ENCODE measurements around the gene SEL1L2.

The SEL1L2 gene

DNA sequence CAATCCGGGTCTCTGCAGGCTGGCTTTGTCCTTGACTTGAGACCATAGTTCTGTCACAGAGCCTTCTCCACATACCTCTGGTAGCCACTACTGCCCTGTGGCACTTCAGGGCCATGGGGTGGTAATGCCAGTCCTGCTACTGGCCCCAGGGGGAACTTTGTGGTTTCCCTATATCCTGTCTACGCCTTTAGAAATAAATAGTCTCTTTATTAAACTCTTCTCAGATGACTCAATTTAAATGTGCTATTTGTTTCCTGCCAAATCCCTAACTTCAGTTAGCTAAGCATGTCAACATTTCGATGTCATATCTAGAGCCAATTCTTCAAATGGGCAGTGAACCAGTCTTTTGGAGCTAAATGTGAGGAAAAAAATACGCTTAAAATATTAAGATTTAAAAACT is 60.1 kb downstream of the SEL1L2 start:
- no peaks in the 10 kb centered on the region for H3K36me3 ChIP-seq (ENCODE audit: control insufficient read depth, insufficient read depth, low read length)
- no peaks in the 10 kb centered on the region for H3K4me1 ChIP-seq (ENCODE audit: control insufficient read depth, insufficient read depth, low read length, poor library complexity, severe bottlenecking)
- no peaks in the 10 kb centered on the region for H3K9me3 ChIP-seq (ENCODE audit: control insufficient read depth, low read length)
- no peak overlapping the region for H3K4me3 ChIP-seq (ENCODE audit: extremely low read depth, insufficient read depth, low read length, poor library complexity, severe bottlenecking)
- no peak overlapping the region for H3K27ac ChIP-seq (ENCODE audit: low read depth, low read length, severe bottlenecking)
- WGBS, 2 experiments (ENCODE audit: insufficient coverage in 2 of 2), result 0 to 41% methylated on average over 1 to 2 of the region's 4 CpGs

DNA sequence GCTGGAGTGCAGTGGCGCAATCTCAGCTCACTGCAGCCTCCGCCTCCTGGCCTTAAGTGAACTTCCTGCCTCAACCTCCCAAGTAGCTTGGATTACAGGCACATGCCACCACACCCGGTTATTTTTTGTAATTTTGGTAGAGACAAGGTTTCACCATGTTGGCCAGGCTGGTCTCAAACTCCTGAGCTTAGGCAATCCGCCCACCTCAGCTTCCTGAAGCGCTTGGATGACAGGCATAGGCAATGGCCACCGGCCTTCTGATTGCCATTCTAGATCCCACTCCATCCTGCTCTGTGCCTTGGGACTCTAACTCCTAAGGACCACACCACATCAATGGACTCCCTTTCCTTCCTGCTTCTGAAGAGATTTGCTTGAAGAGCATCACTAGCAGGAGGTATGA is 60.6 kb downstream of the SEL1L2 start:
- WGBS, 2 experiments (ENCODE audit: insufficient coverage in 2 of 2), result 96 to 100% methylated on average over 2 to 6 of the region's 6 CpGs
- Histone ChIP-seq H3K9me3 (ENCODE audit: control insufficient read depth, low read length) (no peaks in the 10 kb centered on the region), H3K4me3 (ENCODE audit: extremely low read depth, insufficient read depth, low read length, poor library complexity, severe bottlenecking) (no peak overlapping the region), H3K36me3 (ENCODE audit: control insufficient read depth, insufficient read depth, low read length) (no peaks in the 10 kb centered on the region), H3K4me1 (ENCODE audit: control insufficient read depth, insufficient read depth, low read length, poor library complexity, severe bottlenecking) (no peaks in the 10 kb centered on the region), H3K27ac (ENCODE audit: low read depth, low read length, severe bottlenecking) (no peak overlapping the region)

DNA sequence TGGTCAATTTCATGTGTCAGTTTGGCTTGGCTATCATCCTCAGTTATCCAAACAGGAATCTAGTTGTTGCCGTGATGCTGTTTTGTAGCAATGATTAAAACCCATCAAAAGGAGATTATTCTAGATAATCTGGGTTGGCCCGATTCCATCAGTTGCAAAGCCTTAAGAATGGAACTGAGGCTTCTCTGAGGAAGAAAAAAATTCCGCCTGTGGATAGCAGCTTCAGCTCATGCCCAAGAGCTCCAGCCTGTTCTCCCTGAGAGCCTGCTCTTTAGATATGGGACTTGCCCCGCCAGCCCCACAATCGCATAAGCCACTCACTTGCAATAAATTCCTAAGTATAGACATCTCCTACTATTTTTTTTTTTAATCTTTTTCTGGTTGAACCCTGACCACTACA is 61.5 kb downstream of the SEL1L2 start:
- Histone ChIP-seq H3K36me3 (ENCODE audit: control insufficient read depth, insufficient read depth, low read length) (no peaks in the 10 kb centered on the region), H3K9me3 (ENCODE audit: control insufficient read depth, low read length) (no peaks in the 10 kb centered on the region)
- 93 to 95% methylated on average over 4 of the region's 5 CpGs for WGBS, 2 experiments (ENCODE audit: insufficient coverage in 2 of 2)

DNA sequence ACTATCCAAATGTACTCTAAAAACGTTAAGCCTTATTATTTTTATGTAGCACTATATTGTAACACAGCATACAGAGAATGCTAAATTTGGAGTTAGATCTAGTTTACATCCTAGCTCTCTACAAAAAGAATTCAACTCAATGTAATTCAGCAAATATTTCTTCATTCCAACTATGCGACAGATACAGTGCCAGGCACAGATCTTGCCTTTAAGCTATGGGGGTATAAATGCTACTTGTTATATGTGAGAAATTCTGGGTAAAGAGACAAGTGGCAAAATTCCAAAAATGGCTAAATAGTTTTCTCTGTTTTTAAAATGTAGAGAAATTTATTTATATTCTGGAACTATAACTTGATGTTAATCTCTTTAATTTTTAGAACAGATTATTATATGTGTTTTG is 63.2 kb downstream of the SEL1L2 start:
- H3K4me1 ChIP-seq (ENCODE audit: control insufficient read depth, insufficient read depth, low read length, poor library complexity, severe bottlenecking), result no peaks in the 10 kb centered on the region

More for the DNA sequence above, 61.5 kb downstream of the SEL1L2 start:
- no peaks in the 10 kb centered on the region for H3K4me1 ChIP-seq (ENCODE audit: control insufficient read depth, insufficient read depth, low read length, poor library complexity, severe bottlenecking)
- no peak overlapping the region for H3K4me3 ChIP-seq (ENCODE audit: extremely low read depth, insufficient read depth, low read length, poor library complexity, severe bottlenecking)
- no peak overlapping the region for H3K27ac ChIP-seq (ENCODE audit: low read depth, low read length, severe bottlenecking)

DNA sequence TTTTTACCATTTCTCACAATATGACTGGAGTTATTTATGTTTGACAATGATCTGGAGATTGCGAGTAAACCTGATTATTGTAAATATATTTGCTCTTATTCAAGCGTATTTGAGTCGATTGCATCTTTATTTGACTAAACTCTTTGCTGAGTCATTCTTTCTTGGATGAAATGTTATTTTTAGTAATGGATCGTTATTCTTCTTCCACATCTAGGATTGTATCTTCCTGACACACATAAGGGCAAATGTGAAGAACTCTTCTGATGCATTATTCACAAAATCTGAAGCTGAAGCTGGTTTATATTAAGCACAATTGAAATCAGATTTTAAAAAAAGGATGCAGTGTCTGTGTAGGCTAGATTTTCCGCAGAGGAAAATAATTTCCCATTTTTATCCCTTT is 68.2 kb downstream of the SEL1L2 start:
- H3K36me3 ChIP-seq (ENCODE audit: control insufficient read depth, insufficient read depth, low read length), result no peaks in the 10 kb centered on the region
- 80 to 92% methylated on average over 1 to 2 of the region's 5 CpGs for WGBS, 2 experiments (ENCODE audit: insufficient coverage in 2 of 2)
- H3K9me3 ChIP-seq (ENCODE audit: control insufficient read depth, low read length), result no peaks in the 10 kb centered on the region
- H3K4me1 ChIP-seq (ENCODE audit: control insufficient read depth, insufficient read depth, low read length, poor library complexity, severe bottlenecking), result no peaks in the 10 kb centered on the region
- no peak overlapping the region for H3K27ac ChIP-seq (ENCODE audit: low read depth, low read length, severe bottlenecking)
- no peak overlapping the region for H3K4me3 ChIP-seq (ENCODE audit: extremely low read depth, insufficient read depth, low read length, poor library complexity, severe bottlenecking)

More for the DNA sequence above, 63.2 kb downstream of the SEL1L2 start:
- WGBS, 2 experiments (ENCODE audit: insufficient coverage in 2 of 2), result no CpG with 5 or more reads among the region's 2 CpGs
- Histone ChIP-seq H3K4me3 (ENCODE audit: extremely low read depth, insufficient read depth, low read length, poor library complexity, severe bottlenecking) (no peak overlapping the region), H3K27ac (ENCODE audit: low read depth, low read length, severe bottlenecking) (no peak overlapping the region), H3K36me3 (ENCODE audit: control insufficient read depth, insufficient read depth, low read length) (no peaks in the 10 kb centered on the region), H3K9me3 (ENCODE audit: control insufficient read depth, low read length) (no peaks in the 10 kb centered on the region)

DNA sequence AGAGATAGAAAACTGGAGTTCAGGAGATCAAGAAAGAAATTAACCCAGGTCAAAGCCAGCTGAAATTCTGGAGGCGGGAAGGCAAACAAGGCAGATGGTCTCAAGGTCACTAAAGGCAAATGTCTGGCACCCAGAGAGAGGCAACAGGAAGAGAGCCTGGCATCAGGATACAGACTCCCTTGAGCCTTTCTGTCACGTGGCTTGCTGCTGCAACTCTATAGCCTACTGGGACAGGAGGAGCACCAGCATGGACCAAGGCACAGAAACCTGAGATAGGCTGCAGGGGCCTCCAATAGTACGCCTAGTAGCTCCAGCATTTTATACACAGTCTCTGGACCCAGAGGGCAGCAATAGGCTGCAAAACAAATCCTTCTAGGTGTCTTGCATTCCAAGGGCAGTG is 75.1 kb downstream of the SEL1L2 start:
- no peak overlapping the region for H3K27ac ChIP-seq (ENCODE audit: low read depth, low read length, severe bottlenecking)
- H3K36me3 ChIP-seq (ENCODE audit: control insufficient read depth, insufficient read depth, low read length), result no peaks in the 10 kb centered on the region
- 83 to 93% methylated on average over 3 of the region's 3 CpGs for WGBS, 2 experiments (ENCODE audit: insufficient coverage in 2 of 2)
- H3K9me3 ChIP-seq (ENCODE audit: control insufficient read depth, low read length), result no peaks in the 10 kb centered on the region
- H3K4me3 ChIP-seq (ENCODE audit: extremely low read depth, insufficient read depth, low read length, poor library complexity, severe bottlenecking), result no peak overlapping the region
- H3K4me1 ChIP-seq (ENCODE audit: control insufficient read depth, insufficient read depth, low read length, poor library complexity, severe bottlenecking), result no peaks in the 10 kb centered on the region

DNA sequence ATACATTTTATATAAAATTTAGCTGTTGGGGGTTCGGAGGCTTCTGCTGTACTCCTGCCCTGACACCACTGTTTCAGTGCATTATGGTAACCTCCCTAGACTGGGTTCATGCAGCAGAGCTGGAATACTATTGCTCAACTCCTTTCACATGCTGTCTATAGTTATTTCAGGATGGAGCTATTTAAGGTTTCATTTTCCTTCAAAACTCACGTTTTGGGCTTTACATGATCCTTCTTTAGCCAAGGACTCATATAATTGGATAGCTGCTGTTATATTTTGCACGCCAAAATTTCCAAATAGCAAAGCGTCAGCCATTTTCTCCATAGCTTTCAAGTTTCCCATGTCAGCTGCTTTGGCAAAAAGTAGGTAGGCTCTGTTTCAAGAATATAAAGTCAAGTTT is 76.8 kb downstream of the SEL1L2 start:
- Histone ChIP-seq H3K4me1 (ENCODE audit: control insufficient read depth, insufficient read depth, low read length, poor library complexity, severe bottlenecking) (no peaks in the 10 kb centered on the region), H3K9me3 (ENCODE audit: control insufficient read depth, low read length) (no peaks in the 10 kb centered on the region), H3K36me3 (ENCODE audit: control insufficient read depth, insufficient read depth, low read length) (no peaks in the 10 kb centered on the region), H3K4me3 (ENCODE audit: extremely low read depth, insufficient read depth, low read length, poor library complexity, severe bottlenecking) (no peak overlapping the region), H3K27ac (ENCODE audit: low read depth, low read length, severe bottlenecking) (no peak overlapping the region)
- WGBS, 2 experiments (ENCODE audit: insufficient coverage in 2 of 2), result no CpG with 5 or more reads among the region's 4 CpGs

DNA sequence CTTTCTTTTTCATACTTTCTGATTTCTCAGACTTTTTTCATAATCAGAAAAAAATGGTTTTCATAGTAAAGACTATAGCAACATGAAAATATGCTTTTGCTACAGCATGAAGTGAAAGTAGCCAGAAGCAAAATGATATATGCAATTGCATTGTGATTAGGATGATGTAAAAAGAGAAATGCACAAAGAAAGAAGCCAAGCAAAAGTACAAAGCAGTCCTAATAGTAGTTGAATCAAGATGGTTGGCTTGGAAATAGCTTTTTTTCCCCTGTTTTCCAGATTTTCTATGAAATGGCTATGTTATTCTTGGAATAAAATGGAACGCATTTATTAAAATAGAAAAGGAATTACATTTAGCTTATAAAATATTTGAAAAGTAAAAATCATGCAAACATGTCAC is 77.3 kb downstream of the SEL1L2 start:
- WGBS, 2 experiments (ENCODE audit: insufficient coverage in 2 of 2), result no CpG with 5 or more reads among the region's 1 CpG
- no peaks in the 10 kb centered on the region for H3K4me1 ChIP-seq (ENCODE audit: control insufficient read depth, insufficient read depth, low read length, poor library complexity, severe bottlenecking)
- H3K4me3 ChIP-seq (ENCODE audit: extremely low read depth, insufficient read depth, low read length, poor library complexity, severe bottlenecking), result no peak overlapping the region
- H3K27ac ChIP-seq (ENCODE audit: low read depth, low read length, severe bottlenecking), result no peak overlapping the region
- H3K9me3 ChIP-seq (ENCODE audit: control insufficient read depth, low read length), result no peaks in the 10 kb centered on the region
- H3K36me3 ChIP-seq (ENCODE audit: control insufficient read depth, insufficient read depth, low read length), result no peaks in the 10 kb centered on the region

DNA sequence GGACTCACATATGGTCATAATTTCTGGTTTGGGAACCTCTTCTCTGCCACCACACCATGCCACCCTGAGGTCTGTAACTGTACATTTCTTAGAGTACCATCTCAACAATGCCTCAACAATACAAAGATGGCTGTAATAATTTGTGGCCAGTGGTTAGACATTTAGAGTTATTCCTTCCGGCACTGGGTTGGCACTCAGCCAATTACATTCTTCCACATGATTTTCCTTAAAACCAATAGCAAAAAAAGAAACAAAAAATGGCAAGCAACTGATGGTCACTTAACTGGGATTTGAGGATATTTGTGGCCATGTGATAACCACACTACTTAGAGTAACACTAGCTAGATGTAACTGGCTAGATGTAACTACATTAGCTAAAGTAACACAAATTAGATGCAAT is 79.9 kb downstream of the SEL1L2 start:
- H3K4me3 ChIP-seq (ENCODE audit: extremely low read depth, insufficient read depth, low read length, poor library complexity, severe bottlenecking), result no peak overlapping the region
- no peaks in the 10 kb centered on the region for H3K4me1 ChIP-seq (ENCODE audit: control insufficient read depth, insufficient read depth, low read length, poor library complexity, severe bottlenecking)
- no peaks in the 10 kb centered on the region for H3K36me3 ChIP-seq (ENCODE audit: control insufficient read depth, insufficient read depth, low read length)
- no peaks in the 10 kb centered on the region for H3K9me3 ChIP-seq (ENCODE audit: control insufficient read depth, low read length)
- H3K27ac ChIP-seq (ENCODE audit: low read depth, low read length, severe bottlenecking), result no peak overlapping the region
- WGBS, 2 experiments (ENCODE audit: insufficient coverage in 2 of 2), result no CpG with 5 or more reads among the region's 1 CpG

DNA sequence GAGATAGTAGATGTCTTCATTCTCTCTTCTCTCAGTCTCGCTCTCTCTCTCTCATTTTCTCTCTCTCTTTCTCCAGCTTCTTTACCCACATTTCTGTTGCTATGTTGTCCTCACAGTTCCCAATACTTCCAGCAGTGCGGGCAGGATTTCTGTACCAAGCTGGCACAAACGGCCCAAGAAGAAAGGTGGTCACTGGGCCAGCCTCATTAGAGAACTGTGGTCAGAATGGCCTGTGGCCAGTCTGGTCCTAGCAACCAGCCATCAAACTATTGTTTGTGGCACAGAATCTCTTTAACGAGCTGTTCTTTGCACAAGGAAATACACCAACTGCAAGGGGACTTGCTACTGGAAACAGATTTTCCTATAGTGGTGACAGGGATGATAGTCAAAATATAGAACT is 81.3 kb downstream of the SEL1L2 start:
- Histone ChIP-seq H3K4me1 (ENCODE audit: control insufficient read depth, insufficient read depth, low read length, poor library complexity, severe bottlenecking) (no peaks in the 10 kb centered on the region), H3K9me3 (ENCODE audit: control insufficient read depth, low read length) (no peaks in the 10 kb centered on the region), H3K4me3 (ENCODE audit: extremely low read depth, insufficient read depth, low read length, poor library complexity, severe bottlenecking) (no peak overlapping the region), H3K36me3 (ENCODE audit: control insufficient read depth, insufficient read depth, low read length) (no peaks in the 10 kb centered on the region), H3K27ac (ENCODE audit: low read depth, low read length, severe bottlenecking) (no peak overlapping the region)
- WGBS, 2 experiments (ENCODE audit: insufficient coverage in 2 of 2), result 85 to 90% methylated on average over 3 of the region's 4 CpGs

DNA sequence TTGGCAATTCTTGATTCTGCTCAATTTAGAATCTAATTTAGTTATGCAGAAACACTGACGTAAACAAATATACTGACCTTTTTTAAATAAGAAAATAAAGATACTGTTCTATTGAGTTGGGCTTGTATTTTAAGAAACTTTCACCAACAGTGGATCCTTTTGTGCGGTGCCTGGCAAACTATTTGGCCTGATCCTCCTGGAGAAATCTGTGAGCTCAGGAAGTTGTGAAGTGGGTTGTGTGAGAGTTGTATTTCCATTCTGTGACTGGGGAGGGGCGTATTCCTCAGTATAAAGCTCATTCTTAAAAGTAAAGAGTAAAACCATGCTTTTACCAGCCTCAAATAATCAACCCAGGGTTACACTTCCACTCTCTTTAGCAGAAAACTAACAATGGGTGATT is 85.6 kb downstream of the SEL1L2 start:
- Histone ChIP-seq H3K4me3 (ENCODE audit: extremely low read depth, insufficient read depth, low read length, poor library complexity, severe bottlenecking) (no peak overlapping the region), H3K4me1 (ENCODE audit: control insufficient read depth, insufficient read depth, low read length, poor library complexity, severe bottlenecking) (no peaks in the 10 kb centered on the region), H3K36me3 (ENCODE audit: control insufficient read depth, insufficient read depth, low read length) (no peaks in the 10 kb centered on the region), H3K9me3 (ENCODE audit: control insufficient read depth, low read length) (no peaks in the 10 kb centered on the region), H3K27ac (ENCODE audit: low read depth, low read length, severe bottlenecking) (no peak overlapping the region)
- WGBS, 2 experiments (ENCODE audit: insufficient coverage in 2 of 2), result 83 to 100% methylated on average over 1 of the region's 3 CpGs

DNA sequence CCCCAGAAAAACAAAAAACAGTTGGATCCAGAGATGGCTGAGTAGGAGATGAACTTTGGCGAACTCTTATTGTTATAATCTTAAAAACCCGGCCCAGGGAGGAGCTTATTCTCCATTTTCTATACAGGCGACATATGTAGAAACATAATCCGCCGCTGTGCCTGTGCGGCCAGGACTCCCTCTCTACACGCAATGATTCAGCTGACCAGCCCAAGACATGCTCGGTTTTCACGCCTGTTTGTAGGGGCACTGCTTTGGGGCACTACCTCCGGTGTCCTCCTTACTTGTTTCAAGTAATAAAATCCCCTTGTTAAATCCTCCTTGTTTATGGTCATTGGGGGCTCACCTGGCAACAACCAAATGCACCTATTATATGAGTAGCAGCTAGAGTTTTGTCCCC is 89.9 kb downstream of the SEL1L2 start:
- H3K9me3 ChIP-seq (ENCODE audit: control insufficient read depth, low read length), result no peaks in the 10 kb centered on the region
- H3K4me1 ChIP-seq (ENCODE audit: control insufficient read depth, insufficient read depth, low read length, poor library complexity, severe bottlenecking), result no peaks in the 10 kb centered on the region
- 94 to 98% methylated on average over 9 to 10 of the region's 10 CpGs for WGBS, 2 experiments (ENCODE audit: insufficient coverage in 2 of 2)
- no peak overlapping the region for H3K4me3 ChIP-seq (ENCODE audit: extremely low read depth, insufficient read depth, low read length, poor library complexity, severe bottlenecking)
- no peak overlapping the region for H3K27ac ChIP-seq (ENCODE audit: low read depth, low read length, severe bottlenecking)
- H3K36me3 ChIP-seq (ENCODE audit: control insufficient read depth, insufficient read depth, low read length), result no peaks in the 10 kb centered on the region

Measured in mesodermal cell (in vitro differentiated cells).